GM18909 (cell line): Measurements from ENCODE around the gene COL5A2.

Source experiments
- ATAC-seq: cut with Tn5 transposase; IDR thresholded peaks from one replicate; pipeline ENCODE4 v1.9.1; 2021; ENCODE audit warnings: mild to moderate bottlenecking; ENCODE audit not compliant: unreplicated experiment, poor library complexity

The COL5A2 gene

DNA sequence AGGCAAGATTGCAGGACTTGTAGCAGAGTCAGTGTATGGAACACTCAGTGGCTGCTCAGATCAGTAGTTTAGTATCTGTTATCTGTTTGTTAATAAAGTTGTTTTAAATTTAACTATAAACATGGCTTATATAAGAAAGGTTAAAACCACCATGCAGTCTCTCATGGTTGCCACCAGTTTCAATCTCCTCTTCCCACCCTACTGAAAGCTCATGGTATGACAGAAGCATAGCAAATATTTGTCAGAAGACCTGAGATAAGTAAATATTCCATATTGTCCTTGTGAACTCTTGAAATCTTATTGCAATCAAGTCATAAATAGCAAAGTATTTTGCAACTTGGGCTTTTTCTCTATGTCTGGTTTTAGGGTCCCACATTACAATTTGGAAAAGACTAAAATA lies 2.1 kb upstream of the COL5A2 start:
- ATAC-seq, result no peak

DNA sequence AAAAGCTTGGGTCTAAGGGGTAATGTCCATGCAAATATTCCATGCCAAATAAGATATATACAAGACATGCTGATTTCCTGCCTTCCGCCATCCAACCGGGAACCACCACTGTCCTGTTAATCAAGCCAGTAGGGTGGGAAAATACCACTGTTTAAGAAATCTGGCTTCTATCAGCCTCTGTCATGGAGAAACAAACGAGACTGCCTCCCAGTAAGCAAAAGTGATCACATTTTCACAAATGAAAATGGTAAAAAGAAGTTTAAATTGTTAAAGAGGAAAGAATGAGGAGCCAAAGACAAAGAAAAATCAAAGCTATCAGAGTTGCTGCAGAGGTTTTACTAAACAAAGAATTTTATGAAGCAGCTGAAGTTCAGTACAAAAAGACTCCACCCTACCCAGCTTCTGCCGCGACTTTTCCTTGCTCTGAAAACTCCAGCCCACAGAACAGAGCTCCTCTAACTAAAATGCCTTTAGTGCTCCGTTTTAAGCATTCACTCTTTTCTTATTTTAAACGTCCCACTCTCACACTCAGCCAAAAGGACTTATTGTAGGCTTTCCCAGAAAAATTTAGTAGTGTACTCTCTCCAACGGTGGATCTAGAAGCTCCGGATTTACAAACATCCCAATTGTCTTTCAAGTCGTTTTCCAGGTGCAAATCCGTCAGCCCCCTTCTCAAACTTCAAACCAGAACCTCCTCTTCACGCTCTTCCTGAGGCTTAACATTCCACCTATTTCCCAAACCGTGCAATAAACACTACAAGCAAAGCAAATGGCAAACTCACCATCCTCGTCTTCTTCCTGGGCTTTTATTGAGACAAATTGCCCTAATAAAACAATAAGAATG lies 613 bp downstream of the COL5A2 start:
- no peak for ATAC-seq

DNA sequence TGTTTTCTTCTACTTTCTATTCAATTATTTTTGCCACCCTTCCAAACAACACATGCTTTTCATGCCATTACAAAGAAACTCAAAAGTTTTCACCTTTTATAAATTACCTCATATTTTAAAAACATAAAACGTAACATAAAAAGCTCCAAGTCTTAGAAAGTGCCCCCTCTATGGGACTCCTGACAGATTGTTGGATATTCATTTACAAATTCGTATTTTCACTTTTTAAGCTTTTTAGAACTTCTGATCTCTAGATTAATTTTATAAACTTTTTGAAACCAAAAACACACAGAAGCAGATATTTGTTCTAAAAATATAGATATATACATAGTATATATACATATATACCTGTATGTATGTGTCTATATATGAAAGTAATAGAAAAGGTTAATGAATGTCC lies 1.5 kb downstream of the COL5A2 start:
- no peak for ATAC-seq

DNA sequence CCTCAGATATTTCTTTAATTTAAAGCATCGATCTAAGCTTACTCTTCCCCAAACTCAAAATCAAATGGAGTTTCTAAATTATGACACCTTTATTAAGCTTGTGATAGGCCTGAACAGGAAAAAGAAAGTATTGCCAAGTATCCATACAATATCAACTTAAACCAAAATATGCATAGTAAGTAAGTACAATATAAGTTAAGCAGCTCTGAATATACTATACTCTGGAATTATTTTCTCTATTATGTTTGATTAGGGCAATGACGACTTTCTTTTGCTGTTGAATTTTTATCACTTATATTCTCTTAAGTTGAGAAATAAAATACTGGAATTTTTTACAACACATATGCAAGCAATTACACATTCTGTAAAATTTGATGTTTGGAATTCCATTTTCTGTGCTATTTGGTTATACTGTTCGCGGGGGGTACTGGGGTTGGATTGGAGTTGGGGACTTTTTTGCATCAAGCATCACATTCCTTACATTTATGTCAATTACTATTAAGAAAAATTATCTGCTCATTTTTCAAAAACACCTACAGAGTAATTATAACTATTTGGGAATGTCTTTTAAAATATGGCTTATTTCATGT lies 2.2 kb downstream of the COL5A2 start:
- no peak for ATAC-seq

DNA sequence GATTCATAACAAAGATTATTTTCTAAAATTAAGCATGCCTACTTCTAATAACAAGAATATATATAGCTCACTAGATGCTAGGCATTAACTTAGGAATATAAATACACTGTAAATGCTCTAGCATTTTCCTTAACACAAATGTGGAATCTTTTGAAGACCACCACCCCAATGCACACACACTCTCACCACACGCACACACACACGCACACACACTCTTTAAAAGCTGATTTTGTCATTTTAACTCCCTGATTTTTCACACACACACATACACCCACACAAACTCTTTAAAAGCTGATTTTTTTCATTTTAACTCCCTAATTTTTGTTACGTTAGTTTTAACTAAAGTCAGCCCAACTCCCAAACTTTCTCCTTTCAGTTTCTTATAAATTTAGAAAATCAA lies 3.0 kb downstream of the COL5A2 start:
- ATAC-seq, result no peak

DNA sequence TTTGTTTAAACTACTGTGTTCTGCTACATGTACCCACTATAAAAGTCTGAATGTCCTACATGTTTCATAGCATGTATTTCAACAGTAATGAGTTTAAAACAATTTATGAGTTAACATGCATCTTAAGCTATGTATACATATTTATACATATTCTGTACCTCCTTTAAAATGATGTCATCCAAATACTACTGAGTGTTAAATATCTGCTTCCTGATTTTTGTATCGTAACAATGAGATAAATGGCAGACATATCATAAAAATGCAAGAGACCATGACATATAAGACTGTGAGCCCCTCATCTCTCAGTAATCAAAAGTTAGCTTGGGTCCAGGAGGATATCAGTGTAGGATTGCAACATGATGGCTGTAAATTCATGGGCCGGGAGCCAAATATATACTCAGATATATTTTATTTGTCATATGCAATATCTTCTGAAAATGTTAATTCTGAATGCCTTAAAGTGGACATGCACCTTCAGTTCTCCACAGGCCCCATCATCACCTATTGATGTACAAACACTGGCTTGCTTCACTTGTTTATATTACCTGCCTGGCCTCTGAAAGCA lies 3.6 kb downstream of the COL5A2 start:
- ATAC-seq, result no peak

DNA sequence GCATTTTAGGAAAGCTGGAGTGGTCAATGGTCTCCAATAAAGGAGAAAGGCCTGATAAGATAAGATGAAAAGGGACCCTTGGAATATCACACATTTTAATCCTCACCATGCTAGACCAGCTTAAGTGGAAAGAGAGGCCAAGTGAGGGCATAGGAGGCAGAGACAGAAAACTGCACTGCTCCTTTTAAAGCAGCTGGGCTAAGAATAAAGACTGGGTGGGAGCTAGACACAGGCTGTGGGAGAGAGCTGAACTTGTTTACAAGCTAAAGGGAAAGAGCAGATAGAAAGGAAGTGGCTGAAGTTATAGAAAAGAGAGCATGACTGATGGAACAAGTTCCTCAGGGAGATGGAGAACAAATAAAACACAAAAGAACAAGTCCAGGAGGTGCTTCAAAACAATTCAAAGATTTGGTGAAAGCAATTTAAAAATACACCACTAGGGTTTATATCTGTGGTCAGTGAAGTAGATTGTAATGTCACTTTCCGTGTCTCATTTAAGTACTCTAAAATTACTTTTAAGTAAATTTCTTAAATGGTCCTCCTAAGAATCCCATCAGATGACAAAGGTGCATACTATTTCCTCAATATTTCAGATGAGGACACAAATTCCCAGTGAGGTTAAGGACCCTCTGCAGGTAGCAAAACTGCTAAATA lies 7.5 kb downstream of the COL5A2 start:
- no peak for ATAC-seq

DNA sequence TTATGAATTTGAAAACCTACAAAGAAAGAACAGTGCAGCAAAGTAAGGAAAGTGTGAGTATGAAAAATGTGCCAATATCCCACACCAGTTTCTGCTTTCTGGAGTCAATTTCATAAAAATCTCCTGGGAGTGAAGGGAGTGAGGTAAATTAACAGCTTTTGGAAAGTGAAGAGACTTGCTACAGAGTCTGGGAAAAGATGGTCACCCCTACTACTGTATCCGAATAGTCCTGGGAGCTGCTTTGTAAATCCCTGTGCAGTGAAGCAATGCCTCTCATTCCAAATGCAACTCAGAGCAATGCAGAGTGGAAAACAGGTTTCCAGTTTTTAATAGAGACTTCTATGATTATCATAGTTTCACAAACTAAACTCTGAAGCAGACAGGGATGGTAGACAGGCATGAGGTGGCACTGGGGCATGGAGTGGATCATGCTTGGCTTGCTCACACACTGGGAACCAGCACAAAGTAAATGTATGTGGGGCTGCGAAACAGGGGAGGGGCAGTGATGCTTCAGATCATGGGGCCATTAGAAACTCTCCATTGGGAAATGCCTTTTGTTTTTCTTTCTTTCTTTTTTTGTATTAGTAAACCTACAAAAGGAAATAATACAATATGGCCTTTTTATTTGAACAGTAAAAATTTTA lies 10.6 kb downstream of the COL5A2 start:
- no peak for ATAC-seq

DNA sequence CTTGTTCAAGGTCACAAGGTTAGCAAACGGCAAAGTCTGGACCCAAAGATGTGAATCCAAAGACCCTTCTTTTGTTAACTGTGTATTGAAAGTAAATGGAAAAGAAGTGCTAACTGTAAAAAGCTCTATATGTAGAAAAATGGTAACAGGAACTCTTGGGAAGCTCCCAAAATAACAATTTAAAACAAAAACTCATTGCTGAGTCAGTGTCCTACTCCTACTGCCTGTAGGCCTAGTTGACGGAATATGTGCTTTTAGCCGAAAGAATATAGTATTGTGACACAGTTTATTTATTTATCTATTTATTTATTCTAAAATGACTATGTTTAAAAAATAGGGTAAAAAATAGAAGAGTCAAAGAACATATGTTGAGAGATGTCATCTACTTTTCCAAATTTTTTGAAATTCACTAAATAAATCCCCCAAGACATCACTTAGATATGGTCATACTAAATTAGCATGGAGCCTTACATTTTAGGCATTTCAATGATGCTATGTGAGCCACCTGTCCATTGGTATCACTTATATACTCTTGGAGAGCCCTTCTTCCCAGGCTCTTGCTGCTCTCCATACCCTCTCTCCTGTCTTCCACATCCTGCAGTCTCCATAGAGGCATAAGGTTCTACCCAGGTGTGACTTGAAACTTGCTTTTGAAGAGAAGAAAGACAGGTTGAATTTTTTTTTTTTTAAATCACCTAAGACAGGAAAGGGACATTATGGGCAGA lies 13.7 kb downstream of the COL5A2 start:
- no peak for ATAC-seq

DNA sequence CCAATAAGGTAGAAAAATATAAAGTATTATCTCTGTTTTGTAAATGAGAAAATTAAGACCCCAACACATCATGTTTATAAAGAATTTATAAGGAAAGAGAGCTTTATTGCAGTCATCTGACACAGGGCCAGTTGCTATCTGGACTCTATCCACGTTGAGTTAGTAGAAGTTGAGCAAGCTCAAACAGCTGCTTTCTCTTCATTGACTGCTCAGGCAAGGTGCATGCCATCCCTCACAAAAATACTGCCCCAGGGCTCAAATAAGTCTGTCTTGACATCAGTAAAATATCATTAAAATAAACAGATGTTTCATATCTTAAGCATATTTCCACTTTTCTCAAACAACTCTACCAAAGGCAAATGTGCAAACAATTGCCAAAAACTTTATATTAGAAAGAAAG lies 14.8 kb downstream of the COL5A2 start:
- ATAC-seq, result no peak

DNA sequence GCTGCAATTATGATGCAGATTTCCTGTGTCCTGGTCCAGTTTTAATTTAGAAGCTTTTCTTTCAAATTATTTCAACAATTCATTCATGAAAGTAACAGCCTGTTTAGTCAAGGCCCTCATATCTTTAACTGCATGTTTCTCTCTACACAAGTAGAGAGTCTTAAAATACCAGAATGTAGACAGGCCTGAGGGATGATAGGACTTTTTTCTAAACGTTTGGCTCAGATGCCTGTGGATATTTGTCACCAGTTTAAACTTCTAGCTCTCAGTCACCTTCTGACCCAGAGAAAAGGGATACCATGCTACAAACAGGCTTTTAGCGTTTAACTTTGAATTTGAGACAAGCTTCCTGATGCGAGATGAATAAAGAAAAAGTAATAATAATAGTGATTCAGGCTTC lies 15.7 kb downstream of the COL5A2 start:
- no peak for ATAC-seq

DNA sequence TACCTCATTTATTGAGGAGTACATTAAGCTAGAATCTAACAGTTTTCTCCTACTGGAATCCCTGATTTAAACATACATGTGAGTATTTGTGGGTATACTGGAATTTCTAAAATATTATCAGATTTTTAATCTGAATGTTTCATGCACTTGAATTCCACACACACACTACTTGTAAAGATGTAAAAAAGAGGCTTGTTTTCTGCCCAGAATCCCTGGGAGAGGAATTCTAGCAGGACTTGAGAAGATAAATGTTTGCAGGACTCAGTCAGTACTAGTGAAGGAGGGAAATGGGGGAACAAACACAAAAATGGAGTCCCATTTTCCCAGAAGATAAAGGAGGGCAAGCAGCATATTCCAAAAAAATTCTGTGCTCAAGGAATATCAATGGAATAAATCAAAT lies 17.0 kb downstream of the COL5A2 start:
- no peak for ATAC-seq

DNA sequence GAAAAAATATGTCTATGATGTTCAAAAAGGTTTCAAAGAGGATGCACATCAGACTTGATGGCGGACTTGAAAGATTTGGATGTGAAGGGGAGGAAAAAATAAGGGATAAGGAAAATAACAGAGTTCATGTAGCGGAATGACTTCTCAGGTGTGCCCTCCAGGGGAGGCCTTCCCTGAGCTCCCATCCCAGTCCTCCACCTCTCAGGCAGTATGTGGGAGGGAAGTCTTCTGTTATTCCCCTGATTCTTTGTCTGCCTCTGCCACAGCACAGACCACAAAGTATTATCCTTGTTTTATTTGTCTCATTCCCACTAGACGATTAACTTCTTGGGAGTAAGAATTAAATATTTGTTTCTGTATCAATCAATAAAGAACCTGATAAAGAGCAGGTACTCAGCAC lies 17.7 kb downstream of the COL5A2 start:
- ATAC-seq, result no peak

DNA sequence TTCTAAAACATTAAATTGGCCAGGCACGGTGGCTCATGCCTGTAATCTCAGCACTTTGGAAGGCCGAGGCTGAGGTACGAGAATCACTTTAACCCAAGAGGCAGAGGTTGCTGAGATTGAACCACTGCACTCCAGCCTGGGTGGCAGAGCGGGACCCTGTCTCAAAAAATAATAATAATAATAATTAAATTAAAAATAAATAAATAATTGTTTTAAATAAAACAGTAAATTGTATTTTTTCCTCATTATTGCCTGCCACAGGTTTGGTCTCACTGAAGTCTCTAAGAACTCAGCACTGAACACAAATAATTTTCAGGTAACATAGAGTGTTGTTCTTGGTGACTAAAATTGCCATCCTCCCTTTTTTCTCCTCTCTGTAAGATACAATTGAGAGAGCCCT lies 19.8 kb downstream of the COL5A2 start:
- no peak for ATAC-seq

DNA sequence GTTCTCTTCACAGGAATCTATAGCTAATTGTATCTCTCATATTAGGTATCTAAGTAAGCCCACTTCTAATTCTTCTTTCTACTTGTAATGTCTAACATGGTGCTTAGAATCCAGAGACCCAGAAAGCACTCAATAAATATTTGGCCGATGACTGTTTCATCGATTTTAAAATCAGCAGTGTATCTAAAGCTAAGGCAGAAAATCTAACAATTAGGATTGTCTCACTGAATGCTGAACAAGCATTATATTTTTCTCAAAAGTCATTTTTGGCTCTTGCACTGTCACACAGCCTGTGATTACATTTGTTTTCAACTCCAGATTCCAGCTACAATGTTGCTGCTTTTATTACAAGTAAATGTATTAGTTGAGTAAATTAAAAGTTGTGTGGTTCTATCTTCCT lies 20.3 kb downstream of the COL5A2 start:
- ATAC-seq, result no peak

DNA sequence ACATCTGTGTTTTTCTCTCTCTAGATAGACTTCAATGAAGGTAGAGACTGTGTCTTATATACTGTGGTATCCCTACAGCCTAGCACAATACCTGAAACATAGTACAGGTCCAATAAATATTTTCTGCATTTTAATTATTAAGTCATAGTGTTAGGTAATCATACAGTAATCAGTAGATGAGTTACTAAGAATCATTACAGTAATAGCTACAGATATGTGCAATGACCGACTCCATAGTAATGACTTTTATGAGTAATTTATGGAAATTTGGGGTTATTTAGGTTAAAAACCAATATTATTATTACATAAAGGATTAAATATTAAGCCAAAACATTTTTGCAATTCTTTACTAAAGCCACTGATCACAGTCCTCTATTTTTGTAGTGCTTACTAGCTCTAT lies 21.6 kb downstream of the COL5A2 start:
- ATAC-seq, result no peak

DNA sequence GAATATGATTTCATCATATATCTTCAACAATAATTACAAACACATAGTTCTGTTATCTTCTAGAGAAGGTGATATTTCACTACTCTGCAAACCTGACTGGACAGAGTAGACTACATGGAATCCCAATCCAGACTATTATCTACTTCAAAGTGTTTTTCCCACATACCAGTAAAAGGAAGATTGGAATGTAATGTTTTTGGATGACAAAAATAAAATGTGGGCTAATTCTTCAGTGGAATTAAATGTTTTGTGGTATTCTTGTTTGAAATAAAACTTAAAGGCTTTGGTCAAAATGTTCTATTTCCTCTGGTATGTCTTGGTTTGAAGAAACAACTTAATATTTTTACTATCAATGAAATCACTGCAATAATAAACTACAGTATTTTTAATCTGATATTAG lies 22.1 kb downstream of the COL5A2 start:
- no peak for ATAC-seq

DNA sequence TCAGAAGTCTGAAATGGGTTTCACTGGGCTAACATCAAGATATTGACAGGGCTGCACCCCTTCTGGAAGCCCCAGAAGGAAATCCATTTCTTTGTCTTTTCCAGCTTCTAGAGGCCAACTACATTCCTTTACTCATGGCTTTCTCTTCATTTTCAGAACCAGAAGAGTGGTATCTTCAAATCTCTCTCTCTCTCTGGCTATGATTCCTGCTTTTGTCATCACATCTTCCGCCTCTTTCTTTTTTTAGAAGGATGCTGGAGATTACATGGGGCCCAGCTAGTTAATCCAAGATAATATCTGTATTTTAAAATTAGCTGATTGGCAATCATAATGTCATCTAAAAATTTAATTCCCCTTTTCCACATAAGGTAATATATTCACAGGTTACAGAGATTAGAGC lies 23.8 kb downstream of the COL5A2 start:
- no peak for ATAC-seq

DNA sequence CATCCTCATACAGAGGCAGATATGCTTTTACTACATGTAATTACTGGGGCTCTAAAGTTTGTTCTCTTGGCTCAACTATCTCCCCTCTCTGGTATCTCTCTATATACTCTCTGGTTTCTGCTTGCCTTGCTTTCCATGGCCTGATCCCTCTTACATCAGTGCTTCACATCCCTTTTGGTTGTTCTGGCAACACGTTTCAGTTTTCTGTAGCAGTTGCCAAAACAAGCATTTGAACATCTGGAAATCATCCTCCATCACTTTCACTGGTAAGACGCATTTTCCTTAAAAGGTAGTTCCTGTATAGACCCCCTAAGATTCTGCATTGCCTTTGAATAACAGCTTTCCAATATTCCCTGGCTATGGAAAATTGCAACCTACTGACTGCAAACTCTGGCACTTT lies 25.9 kb downstream of the COL5A2 start:
- ATAC-seq, result no peak

DNA sequence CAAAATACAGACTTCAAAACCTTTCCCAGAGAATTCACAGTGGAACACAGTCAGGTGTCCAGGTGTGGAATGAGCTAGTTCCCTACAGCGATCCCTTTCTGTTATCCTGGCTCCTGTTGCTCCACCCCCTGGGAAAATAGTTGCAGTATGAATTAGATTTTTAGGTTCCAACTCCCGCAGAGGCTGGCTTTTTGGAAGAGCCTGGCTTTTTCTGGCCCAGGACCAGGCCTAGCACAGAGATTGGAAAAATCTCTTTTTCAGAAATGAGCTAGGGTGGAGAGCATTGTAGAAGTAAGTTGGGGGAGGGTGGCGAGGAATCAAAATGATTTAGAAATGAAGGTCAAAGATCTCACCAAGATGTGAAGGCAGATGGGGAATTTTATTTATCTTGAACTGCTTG lies 27.1 kb downstream of the COL5A2 start:
- no peak for ATAC-seq
